ENCODE results near the gene DEPDC7. TPM values are rescaled to one million over a fixed set of nuclear protein-coding genes. Genes with fewer than 3 reads are reported as not detected.

Gene DEPDC7
- total and polyA plus RNA-seq, 11 donors = 0.12 to 1.0 (median 0.32) TPM; not detected in 3

DNA sequence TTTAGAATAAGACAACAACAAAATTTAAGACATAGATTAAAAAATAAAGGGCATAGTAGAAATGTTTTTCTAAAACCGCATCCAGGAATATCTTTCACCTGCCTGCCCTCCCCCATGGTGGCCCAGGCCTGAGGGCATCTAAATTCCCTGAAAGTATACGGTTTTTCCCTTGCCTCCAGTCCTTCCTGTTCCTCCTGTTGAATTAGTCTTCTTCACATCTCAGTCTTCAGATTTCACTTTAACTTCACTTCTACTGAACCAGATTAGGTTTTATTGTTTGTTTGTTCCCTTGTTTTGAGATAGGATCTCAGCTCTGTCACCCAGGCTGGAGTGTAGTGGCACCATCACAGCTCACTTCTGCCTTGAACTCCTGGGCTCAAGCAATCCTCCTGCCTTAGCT lies 33.1 kb upstream of the DEPDC7 start:
- TF ChIP-seq POLR2A (IDR thresholded peaks at IDR 0.05) = no peak
- TF ChIP-seq, protein P1, sequence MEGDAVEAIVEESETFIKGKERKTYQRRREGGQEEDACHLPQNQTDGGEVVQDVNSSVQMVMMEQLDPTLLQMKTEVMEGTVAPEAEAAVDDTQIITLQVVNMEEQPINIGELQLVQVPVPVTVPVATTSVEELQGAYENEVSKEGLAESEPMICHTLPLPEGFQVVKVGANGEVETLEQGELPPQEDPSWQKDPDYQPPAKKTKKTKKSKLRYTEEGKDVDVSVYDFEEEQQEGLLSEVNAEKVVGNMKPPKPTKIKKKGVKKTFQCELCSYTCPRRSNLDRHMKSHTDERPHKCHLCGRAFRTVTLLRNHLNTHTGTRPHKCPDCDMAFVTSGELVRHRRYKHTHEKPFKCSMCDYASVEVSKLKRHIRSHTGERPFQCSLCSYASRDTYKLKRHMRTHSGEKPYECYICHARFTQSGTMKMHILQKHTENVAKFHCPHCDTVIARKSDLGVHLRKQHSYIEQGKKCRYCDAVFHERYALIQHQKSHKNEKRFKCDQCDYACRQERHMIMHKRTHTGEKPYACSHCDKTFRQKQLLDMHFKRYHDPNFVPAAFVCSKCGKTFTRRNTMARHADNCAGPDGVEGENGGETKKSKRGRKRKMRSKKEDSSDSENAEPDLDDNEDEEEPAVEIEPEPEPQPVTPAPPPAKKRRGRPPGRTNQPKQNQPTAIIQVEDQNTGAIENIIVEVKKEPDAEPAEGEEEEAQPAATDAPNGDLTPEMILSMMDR (IDR thresholded peaks at IDR 0.05) = no peak
- Histone ChIP-seq H3K4me3 (no peak overlapping the region), H3K4me1 (no peaks in the 10 kb centered on the region), H3K36me3 (peaks cover 0 to 26% (median 5%) of the 10 kb centered on the region in 9 donors), H3K27me3 (no peaks in the 10 kb centered on the region), H3K27ac (no peak overlapping the region), H3K9me3 (no peaks in the 10 kb centered on the region)
- ATAC-seq (no peak), DNase-seq (no peak)
- intact Hi-C loops (cut with DNase I) = no loop called here
- 81 to 93% (median 89%) methylated on average over 2 of the region's 2 CpGs for WGBS, 4 donors

DNA sequence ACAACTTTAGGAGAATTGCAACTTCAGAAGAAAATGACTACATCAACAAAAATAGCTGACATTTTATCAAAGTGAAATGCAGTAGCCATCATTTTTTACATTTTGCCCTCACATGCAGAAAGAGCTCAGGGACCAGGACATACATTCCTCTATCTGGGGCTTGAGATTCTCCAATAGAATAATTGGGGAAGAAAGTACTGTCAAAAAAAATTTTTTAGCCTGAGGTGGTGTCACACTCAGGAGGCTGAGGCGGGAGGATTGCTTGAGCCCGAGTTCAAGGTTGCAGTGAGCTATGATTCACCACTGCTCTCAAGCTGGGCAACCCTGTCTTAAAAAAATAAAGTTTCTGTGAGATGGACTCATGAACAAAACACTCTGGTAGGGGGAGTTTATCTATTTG lies 32.2 kb upstream of the DEPDC7 start:
- no peak overlapping the region for H3K4me3 ChIP-seq
- 88 to 100% (median 93%) methylated on average over 2 of the region's 2 CpGs for WGBS, 4 donors
- H3K27me3 ChIP-seq = no peaks in the 10 kb centered on the region
- H3K36me3 ChIP-seq = peaks cover 0 to 17% (median 0%) of the 10 kb centered on the region in 9 donors
- no peaks in the 10 kb centered on the region for H3K9me3 ChIP-seq
- no peak for ATAC-seq
- intact Hi-C loops (cut with DNase I) = no loop called here
- H3K4me1 ChIP-seq = no peaks in the 10 kb centered on the region
- DNase-seq = no peak
- TF ChIP-seq POLR2A (IDR thresholded peaks at IDR 0.05) = no peak
- TF ChIP-seq, protein P1 (IDR thresholded peaks at IDR 0.05) = no peak
- H3K27ac ChIP-seq = no peak overlapping the region

- 91 to 96% (median 95%) methylated on average over 5 of the region's 5 CpGs for WGBS, 4 donors
- H3K4me1 ChIP-seq = no peaks in the 10 kb centered on the region
- DNase-seq (no peak), ATAC-seq (no peak)
- H3K27ac ChIP-seq = no peak overlapping the region
- intact Hi-C loops (cut with DNase I) = no loop called here
- TF ChIP-seq POLR2A (IDR thresholded peaks at IDR 0.05) = no peak
- TF ChIP-seq, protein P1 (IDR thresholded peaks at IDR 0.05) = no peak
- H3K9me3 ChIP-seq = peaks cover 0 to 4% (median 0%) of the 10 kb centered on the region in 12 donors
- H3K36me3 ChIP-seq = no peaks in the 10 kb centered on the region
- no peak overlapping the region for H3K4me3 ChIP-seq
- no peaks in the 10 kb centered on the region for H3K27me3 ChIP-seq
Measured at GRCh38 chr11:32985600-32985999, 30.1 kb upstream of the DEPDC7 start.

- intact Hi-C loops (cut with DNase I) = no loop called here
- Histone ChIP-seq H3K36me3 (no peaks in the 10 kb centered on the region), H3K27me3 (no peaks in the 10 kb centered on the region), H3K9me3 (peaks cover 0 to 25% (median 5%) of the 10 kb centered on the region in 12 donors), H3K4me3 (no peak overlapping the region), H3K4me1 (no peaks in the 10 kb centered on the region), H3K27ac (no peak overlapping the region)
- WGBS, 4 donors = 75 to 82% (median 79%) methylated on average over 8 of the region's 8 CpGs
- DNase-seq = no peak
- ATAC-seq = no peak
- TF ChIP-seq, protein P1 (IDR thresholded peaks at IDR 0.05) = no peak
- TF ChIP-seq POLR2A (IDR thresholded peaks at IDR 0.05) = no peak
Measured at GRCh38 chr11:32987851-32988250, 27.8 kb upstream of the DEPDC7 start.
